Stomach (tissue), 9 donors: Measurements from ENCODE around the gene ZSWIM3. TPM values are rescaled to one million over a fixed set of nuclear protein-coding genes. Genes with fewer than 3 reads are reported as not detected.
A peak's percentile ranks its signal among the peaks of the same experiment; 100 is the strongest.

Experiments used
- DNase-seq, 2 donors: peaks; one replicate each; pipeline versions ENCODE4 v3.0.0 to v3.0.0-alpha.2; 2013 to 2019
- H3K27ac ChIP-seq, 5 donors: fragments of 200-600 bp in 4 of 5; sonication (generic) in 4 of 5; one replicate each; pipeline ENCODE4 v1.5.1; 2013 to 2019; ENCODE audit warnings: mild to moderate bottlenecking in 1 of 5, moderate library complexity in 1 of 5
- H3K27me3 ChIP-seq, 3 donors: fragments of 200-600 bp; sonication (generic); one replicate each; pipeline ENCODE4 v1.5.1; 2017 to 2019; ENCODE audit warnings: mixed run types in 1 of 3
- H3K36me3 ChIP-seq, 4 donors: fragments of 200-600 bp; sonication (generic); 1 replicate in 3 of 4; 2 replicates in 1 of 4; pipeline ENCODE4 v1.5.1; 2016 to 2019
- H3K4me1 ChIP-seq, 4 donors: fragments of 200-600 bp; sonication (generic); one replicate each; pipeline ENCODE4 v1.5.1; 2016 to 2019
- H3K4me3 ChIP-seq, 4 donors: fragments of 200-600 bp; sonication (generic) in 3 of 4; one replicate each; pipeline ENCODE4 v1.5.1; 2016 to 2019; ENCODE audit warnings: mild to moderate bottlenecking in 1 of 4
- H3K9me3 ChIP-seq, 4 donors: fragments of 200-600 bp; sonication (generic); one replicate each; pipeline ENCODE4 v1.5.1; 2016 to 2019
- EP300 ChIP-seq: sonication (generic); formaldehyde crosslinking; IDR thresholded peaks from one replicate; pipeline ENCODE4 v1.6.1; 2017; ENCODE audit warnings: antibody characterized with exemption
- POLR2A ChIP-seq, 4 donors: fragments of 450-650 bp; IDR thresholded peaks; one replicate each; pipeline ENCODE4 v1.6.1; 2016; ENCODE audit warnings: antibody characterized with exemption in 4 of 4, control low read depth in 2 of 4, mild to moderate bottlenecking in 1 of 4, moderate library complexity in 1 of 4
- POLR2AphosphoS5 ChIP-seq, 3 donors: sonication (generic); formaldehyde crosslinking; IDR thresholded peaks; one replicate each; pipeline ENCODE4 v1.6.1; 2016; ENCODE audit warnings: antibody characterized with exemption in 3 of 3
- WGBS, 5 donors: extraction: QIAGEN DNeasy Blood & Tissue Kit in 3 of 5; methylation state at CpG; one replicate each; pipeline versions ENCODE4 v1.1.5 to v1.1.7; 2013 to 2018; 5-methylcytosine and 5-hydroxymethylcytosine counted together
- intact Hi-C: fragments of 100-400 bp; cut with DNase I; formaldehyde crosslinking; loops from one replicate; pipeline ENCODE4 v1.15.1; 2023; ENCODE audit warnings: low total_unique reads
- polyA plus RNA-seq, 3 donors: library from polyadenylated mRNA; stranded (reverse); fragments of 200-250 nt; gene quantifications; one replicate each; pipeline ENCODE4 v1.2.3, GENCODE V29; 2013
- total RNA-seq, 5 donors: library from RNA; depleted of rRNA; stranded (reverse); fragments of >200 nt; gene quantifications; one replicate each; pipeline versions ENCODE4 v1.1.0 to v1.2.3, GENCODE V29; 2014 to 2016
- TF ChIP-seq, protein P1 (sequence below), 7 experiments: fragments of 450-650 bp in 4 of 7; fragments of 200-600 bp in 3 of 7; sonication (generic) in 3 of 7; IDR thresholded peaks; one replicate each; pipeline ENCODE4 v1.5.1; 2016 to 2019; ENCODE audit warnings: antibody characterized with exemption in 7 of 7, control low read depth in 2 of 7, mild to moderate bottlenecking in 1 of 7
- donor health status: healthy with polysubstance abuse.
- donor health status: Bipolar disorder and iron deficiency.
- donor health status: healthy.

ZSWIM3 gene
- total and polyA plus RNA-seq, 8 donors: 0.87 to 2.3 (median 1.8) TPM; not detected in 1

DNA sequence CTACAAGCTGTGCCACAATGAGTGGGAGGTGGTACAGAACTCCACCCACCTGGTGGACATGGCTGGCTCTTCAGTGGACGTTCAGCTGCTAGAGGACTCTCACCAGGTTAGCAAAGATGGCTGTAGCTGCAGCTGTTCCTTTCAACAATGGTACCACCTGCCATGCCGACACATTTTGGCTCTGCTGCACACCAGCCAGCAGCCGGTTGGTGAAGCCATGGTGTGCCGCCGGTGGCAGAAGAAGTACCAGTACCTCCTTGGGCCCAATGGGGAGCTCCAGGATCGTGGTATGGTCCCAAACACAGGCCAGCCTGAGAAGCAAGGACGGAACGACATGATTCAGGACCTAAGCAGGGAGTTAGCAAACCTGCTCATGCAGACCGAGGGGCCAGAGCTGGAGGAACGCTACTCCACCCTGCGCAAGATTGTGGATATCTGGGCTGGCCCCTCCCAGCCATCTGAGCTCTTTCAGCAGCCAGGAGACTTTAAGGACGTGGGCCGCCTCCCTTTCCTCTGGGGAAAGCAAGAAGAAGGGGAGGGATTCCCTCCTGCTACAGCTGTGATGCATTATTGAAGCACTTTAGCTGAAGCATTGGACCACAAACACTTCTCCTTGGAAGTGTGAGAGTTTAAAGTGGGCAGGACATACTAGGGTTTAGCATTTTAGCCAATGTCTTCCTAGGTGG is 20.8 kb downstream of the ZSWIM3 start:
- DNase-seq: peak in 1 of 2 donors; percentile 60
- 73 to 91% (median 83%) methylated on average over 13 of the region's 13 CpGs for WGBS, 5 donors
- no peak overlapping the region for H3K27ac ChIP-seq

DNA sequence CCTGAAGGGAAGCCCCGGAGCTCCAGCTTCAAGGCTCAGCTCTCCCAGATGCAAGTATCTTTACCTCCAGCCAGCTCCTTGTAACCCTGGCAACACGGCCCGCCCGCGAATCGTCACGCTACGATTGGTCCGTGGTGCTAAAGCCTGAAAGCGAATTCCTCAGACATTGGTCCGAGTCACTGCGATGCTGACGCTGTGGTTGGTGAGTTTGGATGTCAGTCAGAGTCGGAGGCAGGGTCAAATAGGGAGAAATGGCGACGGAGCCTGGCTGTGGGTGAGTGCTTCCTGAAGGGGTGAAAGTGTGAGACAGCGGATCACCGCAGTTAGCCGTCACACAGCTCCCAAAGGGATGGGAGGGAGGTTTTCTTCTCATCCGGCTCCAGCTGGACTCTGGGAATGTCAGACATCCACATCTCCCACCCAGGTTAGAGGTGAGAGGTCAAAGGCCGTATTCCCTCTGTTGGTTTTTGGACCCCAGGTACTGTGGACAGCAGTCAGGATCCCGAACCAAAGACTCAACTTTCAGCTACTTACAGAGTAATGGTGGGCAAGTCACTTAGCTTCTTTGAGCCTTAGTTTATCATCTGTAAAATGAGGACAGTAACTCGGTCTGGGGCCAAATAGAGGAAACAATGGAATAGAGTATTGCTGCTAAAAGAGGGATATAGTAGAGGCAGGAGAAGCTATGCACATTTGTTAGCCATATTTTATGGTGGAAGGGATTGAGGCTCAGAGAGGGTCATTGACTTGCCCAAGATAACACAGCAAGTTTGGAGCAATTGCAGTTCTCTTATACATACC is 23.8 kb downstream of the ZSWIM3 start, which contains the start of gene ZSWIM1:
ZSWIM1 (plus strand) TSS at position 240 of the 801 bp plus-strand sequence. CDS start 1,366 bp downstream, outside the sequence.
- H3K27me3 ChIP-seq: no peaks in the 10 kb centered on the region
- H3K36me3 ChIP-seq: peaks cover 21 to 64% (median 59%) of the 10 kb centered on the region in 4 donors
- H3K9me3 ChIP-seq: no peaks in the 10 kb centered on the region
- DNase-seq: peak; percentile 100
- H3K4me1 ChIP-seq: peaks cover 16 to 46% (median 32%) of the 10 kb centered on the region in 4 donors
- peak within 1 kb of the TSS; percentile 61 to 75 (median 68) for H3K4me3 ChIP-seq
- H3K27ac ChIP-seq: peak within 1 kb of the TSS; percentile 86 to 91 (median 90)
- intact Hi-C loops: no loop called here
- peak; percentile 29 to 85 (median 84) for TF ChIP-seq POLR2AphosphoS5 (IDR thresholded peaks at IDR 0.05)
- TF ChIP-seq POLR2A (IDR thresholded peaks at IDR 0.05): no peak
- 0 to 1% (median 1%) methylated on average over 23 of the region's 23 CpGs for WGBS, 5 donors

More for the DNA sequence above, 20.8 kb downstream of the ZSWIM3 start:
- no peaks in the 10 kb centered on the region for H3K27me3 ChIP-seq
- peaks cover 17 to 38% (median 34%) of the 10 kb centered on the region in 4 donors for H3K36me3 ChIP-seq
- no peaks in the 10 kb centered on the region for H3K9me3 ChIP-seq
- TF ChIP-seq, protein P1, sequence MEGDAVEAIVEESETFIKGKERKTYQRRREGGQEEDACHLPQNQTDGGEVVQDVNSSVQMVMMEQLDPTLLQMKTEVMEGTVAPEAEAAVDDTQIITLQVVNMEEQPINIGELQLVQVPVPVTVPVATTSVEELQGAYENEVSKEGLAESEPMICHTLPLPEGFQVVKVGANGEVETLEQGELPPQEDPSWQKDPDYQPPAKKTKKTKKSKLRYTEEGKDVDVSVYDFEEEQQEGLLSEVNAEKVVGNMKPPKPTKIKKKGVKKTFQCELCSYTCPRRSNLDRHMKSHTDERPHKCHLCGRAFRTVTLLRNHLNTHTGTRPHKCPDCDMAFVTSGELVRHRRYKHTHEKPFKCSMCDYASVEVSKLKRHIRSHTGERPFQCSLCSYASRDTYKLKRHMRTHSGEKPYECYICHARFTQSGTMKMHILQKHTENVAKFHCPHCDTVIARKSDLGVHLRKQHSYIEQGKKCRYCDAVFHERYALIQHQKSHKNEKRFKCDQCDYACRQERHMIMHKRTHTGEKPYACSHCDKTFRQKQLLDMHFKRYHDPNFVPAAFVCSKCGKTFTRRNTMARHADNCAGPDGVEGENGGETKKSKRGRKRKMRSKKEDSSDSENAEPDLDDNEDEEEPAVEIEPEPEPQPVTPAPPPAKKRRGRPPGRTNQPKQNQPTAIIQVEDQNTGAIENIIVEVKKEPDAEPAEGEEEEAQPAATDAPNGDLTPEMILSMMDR (IDR thresholded peaks at IDR 0.05): no peak
- TF ChIP-seq POLR2A (IDR thresholded peaks at IDR 0.05) (no peak), POLR2AphosphoS5 (IDR thresholded peaks at IDR 0.05) (no peak), EP300 (no peak)
- no peak overlapping the region for H3K4me3 ChIP-seq
- intact Hi-C loops: no loop called here
- peaks cover 10 to 27% (median 21%) of the 10 kb centered on the region in 4 donors for H3K4me1 ChIP-seq

DNA sequence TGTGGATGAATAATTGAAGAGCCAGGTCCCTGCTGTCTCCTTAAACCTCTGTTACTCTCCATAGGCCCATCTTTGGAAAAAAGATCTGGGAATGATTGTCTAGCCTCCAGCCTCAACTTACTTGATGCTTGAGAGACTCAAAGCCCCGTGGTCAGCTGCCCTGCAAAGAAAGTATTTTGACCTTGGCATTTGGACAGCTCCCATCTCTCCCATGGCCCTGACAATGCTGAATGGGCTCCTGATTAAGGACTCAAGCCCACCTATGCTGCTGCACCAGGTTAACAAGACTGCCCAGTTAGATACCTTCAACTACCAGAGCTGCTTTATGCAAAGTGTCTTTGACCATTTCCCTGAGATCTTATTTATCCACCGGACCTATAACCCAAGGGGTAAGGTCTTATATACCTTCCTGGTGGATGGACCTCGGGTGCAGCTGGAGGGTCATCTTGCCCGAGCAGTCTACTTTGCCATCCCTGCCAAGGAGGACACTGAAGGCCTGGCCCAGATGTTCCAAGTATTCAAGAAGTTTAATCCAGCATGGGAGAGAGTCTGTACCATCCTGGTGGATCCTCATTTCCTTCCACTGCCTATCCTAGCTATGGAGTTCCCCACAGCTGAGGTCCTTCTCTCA is 25.2 kb downstream of the ZSWIM3 start:
- WGBS, 5 donors: 66 to 88% (median 74%) methylated on average over 4 of the region's 4 CpGs
- Histone ChIP-seq H3K36me3 (peaks cover 19 to 67% (median 61%) of the 10 kb centered on the region in 4 donors), H3K4me1 (peaks cover 16 to 46% (median 32%) of the 10 kb centered on the region in 4 donors), H3K9me3 (no peaks in the 10 kb centered on the region), H3K27me3 (no peaks in the 10 kb centered on the region), H3K4me3 (no peak overlapping the region), H3K27ac (peak overlapping the region in 1 of 5 donors; percentile 91)
- DNase-seq: no peak
- intact Hi-C loops: no loop called here
- TF ChIP-seq POLR2A (IDR thresholded peaks at IDR 0.05): no peak
- TF ChIP-seq, protein P1 (IDR thresholded peaks at IDR 0.05): no peak
- TF ChIP-seq EP300: no peak
- no peak for TF ChIP-seq POLR2AphosphoS5 (IDR thresholded peaks at IDR 0.05)

DNA sequence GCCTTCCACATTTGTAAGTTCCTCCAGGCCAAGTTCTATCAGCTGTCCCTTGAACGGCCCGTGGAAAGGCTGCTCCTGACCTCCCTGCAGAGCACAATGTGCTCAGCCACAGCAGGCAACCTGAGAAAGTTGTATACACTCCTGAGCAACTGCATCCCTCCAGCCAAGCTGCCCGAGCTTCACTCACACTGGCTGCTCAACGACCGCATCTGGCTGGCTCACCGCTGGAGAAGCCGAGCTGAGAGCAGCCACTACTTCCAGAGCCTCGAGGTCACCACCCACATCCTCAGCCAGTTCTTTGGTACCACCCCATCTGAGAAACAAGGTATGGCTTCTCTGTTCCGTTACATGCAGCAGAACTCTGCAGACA is 25.7 kb downstream of the ZSWIM3 start:
- Histone ChIP-seq H3K4me1 (peaks cover 16 to 47% (median 33%) of the 10 kb centered on the region in 4 donors), H3K9me3 (no peaks in the 10 kb centered on the region), H3K27me3 (no peaks in the 10 kb centered on the region), H3K4me3 (no peak overlapping the region), H3K36me3 (peaks cover 15 to 67% (median 57%) of the 10 kb centered on the region in 4 donors), H3K27ac (no peak overlapping the region)
- TF ChIP-seq POLR2AphosphoS5 (IDR thresholded peaks at IDR 0.05): no peak
- 63 to 86% (median 76%) methylated on average over 8 to 9 of the region's 9 CpGs for WGBS, 5 donors
- intact Hi-C loops: no loop called here
- DNase-seq: no peak
